OCI-LY7 (cell line): ENCODE results near the gene FTO. TPM values are rescaled to one million over a fixed set of nuclear protein-coding genes. Genes with fewer than 3 reads are reported as not detected.

ENCODE experiments used
- BruUV-seq: library from RNA; stranded (reverse); fragments of 400-500 nt; replicated peaks from 2 replicates; lab custom pipeline; 2021; lab: Mats Ljungman, UMichigan
- CTCF ChIA-PET: fragments of 300-600 bp; sonication (Branson Sonifier 250); formaldehyde crosslinking; loops from one replicate; lab custom pipeline; 2022; ENCODE audit warnings: antibody characterized with exemption; ENCODE audit not compliant: unreplicated experiment; lab: Charles Lee
- POLR2A ChIA-PET: fragments of 300-600 bp; sonication (Branson Sonifier 250); formaldehyde crosslinking; loops from one replicate; lab custom pipeline; 2022; ENCODE audit warnings: antibody characterized with exemption; lab: Charles Lee
- DNase-seq: peaks from one replicate; pipeline ENCODE4 v3.0.0-alpha.2; 2015; ENCODE audit warnings: low spot score
- H2AFZ ChIP-seq: fragments of 200-600 bp; sonication (generic), shearing (Covaris generic); 2 replicates; pipeline ENCODE4 v1.6.1; 2014; ENCODE audit warnings: mild to moderate bottlenecking, antibody characterized with exemption, low read length, moderate library complexity
- H3K27ac ChIP-seq: fragments of 200-600 bp; sonication (generic); 2 replicates; pipeline ENCODE4 v1.5.1; 2014; ENCODE audit warnings: mixed run types, low read depth, mild to moderate bottlenecking, moderate library complexity, low read length, inconsistent platforms; ENCODE audit not compliant: poor library complexity, severe bottlenecking
- H3K36me3 ChIP-seq: fragments of 200-600 bp; sonication (generic); 2 replicates; pipeline ENCODE4 v1.6.1; 2014; ENCODE audit warnings: mild to moderate bottlenecking, antibody characterized with exemption, low read length, moderate library complexity, mixed read lengths; ENCODE audit not compliant: insufficient read depth
- H3K4me1 ChIP-seq: fragments of 200-600 bp; sonication (generic); 2 replicates; pipeline ENCODE4 v1.5.1; 2014; ENCODE audit warnings: mild to moderate bottlenecking, low read length; ENCODE audit not compliant: insufficient read depth, poor library complexity, severe bottlenecking
- H3K4me2 ChIP-seq: fragments of 200-600 bp; sonication (generic); 2 replicates; pipeline ENCODE4 v1.6.1; 2014; ENCODE audit warnings: mild to moderate bottlenecking, low read length
- H3K4me3 ChIP-seq: fragments of 200-600 bp; sonication (generic); 2 replicates; pipeline ENCODE4 v1.5.1; 2014; ENCODE audit warnings: mild to moderate bottlenecking, low read depth, low read length; ENCODE audit not compliant: poor library complexity, severe bottlenecking
- H3K79me2 ChIP-seq: fragments of 200-600 bp; sonication (generic); 2 replicates; pipeline ENCODE4 v1.6.1; 2016; ENCODE audit warnings: low read depth, mild to moderate bottlenecking, low read length, moderate library complexity, mixed read lengths; ENCODE audit not compliant: insufficient read depth
- H3K9me2 ChIP-seq: fragments of 200-600 bp; sonication (generic); 2 replicates; pipeline ENCODE4 v1.6.1; 2016; ENCODE audit warnings: mild to moderate bottlenecking, low read length, mixed read lengths; ENCODE audit not compliant: insufficient read depth
- H3K9me3 ChIP-seq: fragments of 200-600 bp; sonication (generic); 2 replicates; pipeline ENCODE4 v1.6.1; 2014; ENCODE audit warnings: mild to moderate bottlenecking, mixed run types, low read length, mixed read lengths
- H4K20me1 ChIP-seq: fragments of 200-600 bp; sonication (generic); 2 replicates; pipeline ENCODE4 v1.6.1; 2014; ENCODE audit warnings: mild to moderate bottlenecking, antibody characterized with exemption, low read length, moderate library complexity, mixed read lengths; ENCODE audit not compliant: insufficient read depth
- CTCF ChIP-seq: fragments of 200-600 bp; sonication (generic); conservative IDR thresholded peaks from 2 replicates; pipeline ENCODE4 v1.5.1; 2014; ENCODE audit warnings: mild to moderate bottlenecking, antibody characterized with exemption, low read length, moderate library complexity, mixed read lengths
- EZH2phosphoT487 ChIP-seq: fragments of 200-600 bp; sonication (generic); IDR thresholded peaks from 2 replicates; pipeline ENCODE4 v1.6.1; 2018; ENCODE audit warnings: low read depth, borderline replicate concordance, mild to moderate bottlenecking, mixed run types, antibody characterized with exemption, low read length, moderate library complexity, mixed read lengths
- intact Hi-C: fragments of 100-400 bp; cut with micrococcal nuclease; formaldehyde crosslinking; loops from one replicate; pipeline ENCODE4 v1.10.0; 2022; ENCODE audit not compliant: unreplicated experiment
- total RNA-seq, 2 experiments: library from RNA; depleted of rRNA in 1 of 2; stranded (reverse); fragments of >200 nt in 1 of 2; shearing (Covaris generic) in 1 of 2; gene quantifications; 2 replicates each; pipeline ENCODE4 v1.2.3, GENCODE V29; 2014 to 2022

FTO gene
- total RNA-seq, 2 experiments from 2014 or later, result 57.1 to 68.0 TPM

- TF ChIP-seq EZH2phosphoT487 (no peak), CTCF (no peak)
- Histone ChIP-seq H4K20me1 (no peaks in the 10 kb centered on the region), H3K79me2 (no peaks in the 10 kb centered on the region), H2AFZ (no peak overlapping the region), H3K9me3 (no peaks in the 10 kb centered on the region; the same call in 1 of the 2 replicates), H3K4me3 (no peak overlapping the region), H3K36me3 (no peaks in the 10 kb centered on the region), H3K27ac (no peak overlapping the region), H3K4me1 (no peaks in the 10 kb centered on the region), H3K4me2 (no peak overlapping the region), H3K9me2 (no peaks in the 10 kb centered on the region)
- no peak for DNase-seq
- BruUV-seq, result no TSS peak
- ChIA-PET POLR2A (interaction anchor here (1.6 kb wide), 1 partner anchor 9 kb away, joined by 3 read pairs; no protein-coding TSS in a partner anchor), CTCF (no interaction called here)
- intact Hi-C loops, result no loop called here
Observed at GRCh38 chr16:54026456-54026855, 322.5 kb downstream of the FTO start.

- Histone ChIP-seq H3K9me2 (no peaks in the 10 kb centered on the region), H3K4me3 (no peak overlapping the region), H3K4me2 (no peak overlapping the region), H3K36me3 (no peaks in the 10 kb centered on the region), H4K20me1 (no peaks in the 10 kb centered on the region), H3K9me3 (no peaks in the 10 kb centered on the region; the same call in 1 of the 2 replicates), H3K79me2 (no peaks in the 10 kb centered on the region), H2AFZ (no peak overlapping the region), H3K27ac (no peak overlapping the region), H3K4me1 (no peaks in the 10 kb centered on the region)
- no TSS peak for BruUV-seq
- intact Hi-C loops, result no loop called here
- POLR2A ChIA-PET, result interaction anchor here (0.8 to 1.6 kb wide), 2 partner anchors 9 to 10 kb away, joined by 3 read pairs; no protein-coding TSS in a partner anchor
- no peak for DNase-seq
- CTCF ChIA-PET, result no interaction called here
- TF ChIP-seq EZH2phosphoT487, result no peak
- TF ChIP-seq CTCF, result no peak
Observed at GRCh38 chr16:54027062-54027461, 323.1 kb downstream of the FTO start.

GRCh38 chr16:54027558-54027957 lies 323.6 kb downstream of the FTO start:
- no peaks in the 10 kb centered on the region; the same call in 1 of the 2 replicates for H3K9me3 ChIP-seq
- no peak overlapping the region for H3K4me3 ChIP-seq
- no peaks in the 10 kb centered on the region for H3K36me3 ChIP-seq
- H3K79me2 ChIP-seq, result no peaks in the 10 kb centered on the region
- no TSS peak for BruUV-seq
- ChIA-PET POLR2A (interaction anchor here (0.8 to 1.6 kb wide), 2 partner anchors 8 to 9 kb away, joined by 3 read pairs; no protein-coding TSS in a partner anchor), CTCF (no interaction called here)
- H3K27ac ChIP-seq, result no peak overlapping the region
- no peaks in the 10 kb centered on the region for H4K20me1 ChIP-seq
- no peaks in the 10 kb centered on the region for H3K9me2 ChIP-seq
- no peaks in the 10 kb centered on the region for H3K4me1 ChIP-seq
- no peak for DNase-seq
- no peak for TF ChIP-seq CTCF
- TF ChIP-seq EZH2phosphoT487, result no peak
- intact Hi-C loops, result no loop called here
- H2AFZ ChIP-seq, result no peak overlapping the region
- no peak overlapping the region for H3K4me2 ChIP-seq
